ENCODE results near the gene ZNF735.
"Not testable (repeated sequence)": the region's sequence is repeated elsewhere in the genome, so short reads cannot be mapped to it uniquely, and the experiment has no call there.

ZNF735 gene

GRCh38 chr7:64206903-64207302 is at the start of gene ZNF735:
Gene ZNF735, plus strand, starts transcription at chr7:64207203. Its CDS starts 0 bp downstream, at chr7:64207203.
- DNase-seq (ENCODE audit: low read depth in 1 of 2, low spot score in 1 of 2): no peak

- not testable (repeated sequence) for DNase-seq (ENCODE audit: low read depth in 1 of 2, low spot score in 1 of 2)
These were observed 36.0 kb upstream of the ZNF735 start for GRCh38 chr7:64170974-64171373.

GRCh38 chr7:64174328-64174727 is 32.7 kb upstream of the ZNF735 start:
- DNase-seq (ENCODE audit: low read depth in 1 of 2, low spot score in 1 of 2): no peak

- DNase-seq (ENCODE audit: low read depth in 1 of 2, low spot score in 1 of 2): no peak
These were observed 32.1 kb upstream of the ZNF735 start for GRCh38 chr7:64174941-64175340.

GRCh38 chr7:64180989-64181388 is 26.0 kb upstream of the ZNF735 start:
- DNase-seq (ENCODE audit: low read depth in 1 of 2, low spot score in 1 of 2): no peak

- no peak for DNase-seq (ENCODE audit: low read depth in 1 of 2, low spot score in 1 of 2)
These were observed 25.4 kb upstream of the ZNF735 start for GRCh38 chr7:64181586-64181985.

- DNase-seq (ENCODE audit: low read depth in 1 of 2, low spot score in 1 of 2): no peak
These were observed 24.8 kb upstream of the ZNF735 start for GRCh38 chr7:64182036-64182790.

- DNase-seq (ENCODE audit: low read depth in 1 of 2, low spot score in 1 of 2): peak in 1 of 2 donors; percentile 30
These were observed 23.8 kb upstream of the ZNF735 start for GRCh38 chr7:64183126-64183742.

- no peak for DNase-seq (ENCODE audit: low read depth in 1 of 2, low spot score in 1 of 2)
These were observed 23.1 kb upstream of the ZNF735 start for GRCh38 chr7:64183827-64184372.

GRCh38 chr7:64184376-64184775 is 22.6 kb upstream of the ZNF735 start:
- DNase-seq (ENCODE audit: low read depth in 1 of 2, low spot score in 1 of 2): no peak

GRCh38 chr7:64187408-64187807 is 19.6 kb upstream of the ZNF735 start:
- no peak for DNase-seq (ENCODE audit: low read depth in 1 of 2, low spot score in 1 of 2)

GRCh38 chr7:64192148-64192704 is 14.8 kb upstream of the ZNF735 start:
- no peak for DNase-seq (ENCODE audit: low read depth in 1 of 2, low spot score in 1 of 2)

- no peak for DNase-seq (ENCODE audit: low read depth in 1 of 2, low spot score in 1 of 2)
These were observed 14.2 kb upstream of the ZNF735 start for GRCh38 chr7:64192775-64193174.

GRCh38 chr7:64219710-64220298 is 12.8 kb downstream of the ZNF735 start:
- not testable (repeated sequence) for DNase-seq (ENCODE audit: low read depth in 1 of 2, low spot score in 1 of 2)

- DNase-seq (ENCODE audit: low read depth in 1 of 2, low spot score in 1 of 2): no peak
These were observed 16.4 kb downstream of the ZNF735 start for GRCh38 chr7:64223366-64223765.

GRCh38 chr7:64228174-64228573 is 21.2 kb downstream of the ZNF735 start, which contains the start of gene ZNF679:
Gene ZNF679, plus strand, starts transcription at chr7:64228474. Its CDS starts 20,644 bp downstream, at chr7:64249118.
- not testable (repeated sequence) for DNase-seq (ENCODE audit: low read depth in 1 of 2, low spot score in 1 of 2)

GRCh38 chr7:64266341-64266919 is 59.4 kb downstream of the ZNF735 start:
- no peak for DNase-seq (ENCODE audit: low read depth in 1 of 2, low spot score in 1 of 2)
